Tracheal epithelial cell (primary cell): ENCODE data around the gene PLEKHO1. TPM values are rescaled to one million over a fixed set of nuclear protein-coding genes. Genes with fewer than 3 reads are reported as not detected.

Source experiments
- total RNA-seq: library from RNA; depleted of rRNA; stranded (reverse); fragments of >200 nt; gene quantifications from 2 replicates; pipeline ENCODE4 v1.2.1, GENCODE V29; 2014

PLEKHO1 gene
- 3.8 and 18.3 TPM in 2 replicates for total RNA-seq

GRCh38 chr1:150149271-150150132 lies at the start of gene PLEKHO1:
TSS of gene PLEKHO1 (plus strand) at chr1:150149916. CDS start at chr1:150150258, 342 bp downstream.

Other genes with a start within 250 kb of the PLEKHO1 start
- 0.85 and 1.7 TPM in 2 replicates for gene SV2A, start 232.1 kb upstream of the PLEKHO1 start, total RNA-seq
- 9.6 and 13.4 TPM in 2 replicates for gene SF3B4, start 222.1 kb upstream of the PLEKHO1 start, total RNA-seq
- 2.3 and 6.3 TPM in 2 replicates for gene MTMR11, start 213.0 kb upstream of the PLEKHO1 start, total RNA-seq
- gene OTUD7B, start 139.2 kb upstream of the PLEKHO1 start, total RNA-seq, result 11.9 and 13.7 TPM in 2 replicates
- 18.8 and 19.8 TPM in 2 replicates for gene VPS45, start 82.1 kb upstream of the PLEKHO1 start, total RNA-seq
- 11.1 and 11.5 TPM in 2 replicates for gene ANP32E, start 86.2 kb downstream of the PLEKHO1 start, total RNA-seq
- not detected in 2 replicates for gene CA14, start 107.9 kb downstream of the PLEKHO1 start, total RNA-seq
- 121 and 161 TPM in 2 replicates for gene APH1A, start 119.1 kb downstream of the PLEKHO1 start, total RNA-seq
- 0.48 and 0.85 TPM in 2 replicates for gene C1orf54, start 122.9 kb downstream of the PLEKHO1 start, total RNA-seq
- gene CIART, start 132.6 kb downstream of the PLEKHO1 start, total RNA-seq, result 5.1 and 6.3 TPM in 2 replicates
- 35.8 and 37.8 TPM in 2 replicates for gene MRPS21, start 143.9 kb downstream of the PLEKHO1 start, total RNA-seq
- 21.4 and 23.9 TPM in 2 replicates for gene PRPF3, start 171.6 kb downstream of the PLEKHO1 start, total RNA-seq
- gene RPRD2, start 214.2 kb downstream of the PLEKHO1 start, total RNA-seq, result 5.5 and 7.5 TPM in 2 replicates